ENCODE measurements around the gene GALNS.
A peak's percentile ranks its signal among the peaks of the same experiment; 100 is the strongest.

GALNS gene

DNA sequence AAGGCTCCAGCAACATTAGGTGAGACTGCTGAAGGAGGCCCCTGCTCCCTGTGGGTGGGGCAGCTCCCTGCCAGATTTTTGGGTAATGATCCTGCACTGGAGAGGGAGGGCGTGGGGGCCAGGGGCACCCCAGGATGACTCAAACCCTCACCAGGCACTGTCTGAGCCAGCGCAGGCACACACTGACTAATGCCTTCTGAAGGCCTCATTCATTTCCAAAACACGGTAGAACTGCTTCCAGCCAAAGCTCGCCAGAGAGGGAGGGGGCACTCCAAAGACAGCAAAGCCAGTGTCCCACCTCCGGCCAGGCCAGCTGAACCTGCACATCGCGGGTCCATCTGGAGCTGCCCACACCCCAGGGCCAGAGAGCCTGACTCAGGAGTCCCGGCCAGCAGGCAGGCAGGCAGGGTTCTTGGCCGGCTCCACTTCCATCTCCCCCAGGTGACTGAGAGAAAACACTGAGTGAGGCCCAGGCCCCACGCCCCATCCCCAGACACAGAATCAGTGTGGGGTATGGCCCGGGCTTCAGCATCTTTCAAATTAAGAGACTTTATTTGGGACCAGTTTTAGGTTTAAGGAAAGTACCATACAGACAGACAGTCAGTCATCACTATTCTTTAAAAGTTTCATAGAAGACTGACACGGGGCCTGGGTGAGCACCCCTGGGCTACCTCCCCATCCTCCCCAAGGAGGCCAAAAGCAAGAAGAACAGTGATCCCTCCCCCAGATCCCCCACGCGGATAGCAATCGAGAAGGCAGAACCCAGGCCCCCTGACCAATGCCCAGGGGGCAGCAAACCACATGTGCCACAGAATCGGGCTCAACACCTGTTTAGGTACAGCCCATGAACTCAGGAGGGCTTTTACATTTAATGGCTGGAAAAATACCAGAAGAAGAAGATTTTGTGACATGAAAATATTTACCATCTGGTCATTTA, 74.0 kb downstream of the GALNS start:
- peak overlapping the region; percentile 65 for H3K4me3 ChIP-seq (replicated peaks; ENCODE audit: low read depth, low read length)
- DNase-seq (ENCODE audit: low read depth), result no peak
- TF ChIP-seq, protein P1, sequence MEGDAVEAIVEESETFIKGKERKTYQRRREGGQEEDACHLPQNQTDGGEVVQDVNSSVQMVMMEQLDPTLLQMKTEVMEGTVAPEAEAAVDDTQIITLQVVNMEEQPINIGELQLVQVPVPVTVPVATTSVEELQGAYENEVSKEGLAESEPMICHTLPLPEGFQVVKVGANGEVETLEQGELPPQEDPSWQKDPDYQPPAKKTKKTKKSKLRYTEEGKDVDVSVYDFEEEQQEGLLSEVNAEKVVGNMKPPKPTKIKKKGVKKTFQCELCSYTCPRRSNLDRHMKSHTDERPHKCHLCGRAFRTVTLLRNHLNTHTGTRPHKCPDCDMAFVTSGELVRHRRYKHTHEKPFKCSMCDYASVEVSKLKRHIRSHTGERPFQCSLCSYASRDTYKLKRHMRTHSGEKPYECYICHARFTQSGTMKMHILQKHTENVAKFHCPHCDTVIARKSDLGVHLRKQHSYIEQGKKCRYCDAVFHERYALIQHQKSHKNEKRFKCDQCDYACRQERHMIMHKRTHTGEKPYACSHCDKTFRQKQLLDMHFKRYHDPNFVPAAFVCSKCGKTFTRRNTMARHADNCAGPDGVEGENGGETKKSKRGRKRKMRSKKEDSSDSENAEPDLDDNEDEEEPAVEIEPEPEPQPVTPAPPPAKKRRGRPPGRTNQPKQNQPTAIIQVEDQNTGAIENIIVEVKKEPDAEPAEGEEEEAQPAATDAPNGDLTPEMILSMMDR (IDR thresholded peaks at IDR 0.05; ENCODE audit: low read length, missing control alignments), result no peak

DNA sequence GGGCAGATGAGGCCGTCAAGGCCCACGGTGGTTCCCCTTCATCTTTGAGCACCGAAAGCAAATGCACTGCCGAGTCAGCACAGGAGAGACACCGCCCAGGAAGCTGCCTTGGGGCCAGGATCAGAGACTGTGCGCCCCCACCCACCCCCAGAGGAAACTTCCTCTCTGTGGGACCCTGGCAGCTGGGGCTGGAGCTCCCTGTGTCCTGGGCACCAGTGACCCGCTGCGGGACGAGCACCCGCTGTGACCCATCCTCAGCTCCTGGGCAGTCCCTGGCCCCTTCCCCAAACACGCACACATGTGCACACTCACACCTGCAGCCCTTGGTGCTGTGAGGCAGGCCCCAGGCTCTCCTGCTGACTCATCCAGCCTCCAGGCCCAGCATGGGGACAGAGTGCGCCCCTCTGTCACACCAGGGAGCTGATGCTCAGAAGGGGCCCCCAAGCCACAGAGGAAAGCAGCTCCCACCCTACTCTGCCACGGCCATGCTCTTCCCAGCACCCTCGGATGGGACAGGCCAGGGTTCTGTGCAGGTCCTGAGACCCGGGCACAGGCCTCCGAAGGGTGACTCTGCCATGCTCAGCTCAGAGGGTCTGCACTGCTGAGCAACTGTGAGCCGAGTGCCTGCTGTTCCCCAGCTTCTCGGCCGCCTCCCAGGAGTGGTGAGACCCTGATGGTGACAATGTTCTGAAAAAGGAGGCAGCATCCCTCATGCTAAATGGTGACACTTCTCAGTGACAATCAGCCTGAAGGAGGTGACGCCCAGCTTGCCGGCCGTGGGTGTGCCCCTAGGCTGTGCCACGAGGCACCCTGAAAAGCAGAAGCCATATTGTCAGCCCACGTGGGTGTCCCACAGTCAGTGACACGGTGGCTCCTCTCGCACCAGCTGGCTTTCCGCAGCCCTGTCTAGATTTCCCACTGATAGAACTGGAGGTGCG, 75.3 kb downstream of the GALNS start:
- H3K4me3 ChIP-seq (replicated peaks; ENCODE audit: low read depth, low read length), result no peak overlapping the region
- DNase-seq (ENCODE audit: low read depth), result no peak
- TF ChIP-seq, protein P1 (IDR thresholded peaks at IDR 0.05; ENCODE audit: low read length, missing control alignments), result no peak

DNA sequence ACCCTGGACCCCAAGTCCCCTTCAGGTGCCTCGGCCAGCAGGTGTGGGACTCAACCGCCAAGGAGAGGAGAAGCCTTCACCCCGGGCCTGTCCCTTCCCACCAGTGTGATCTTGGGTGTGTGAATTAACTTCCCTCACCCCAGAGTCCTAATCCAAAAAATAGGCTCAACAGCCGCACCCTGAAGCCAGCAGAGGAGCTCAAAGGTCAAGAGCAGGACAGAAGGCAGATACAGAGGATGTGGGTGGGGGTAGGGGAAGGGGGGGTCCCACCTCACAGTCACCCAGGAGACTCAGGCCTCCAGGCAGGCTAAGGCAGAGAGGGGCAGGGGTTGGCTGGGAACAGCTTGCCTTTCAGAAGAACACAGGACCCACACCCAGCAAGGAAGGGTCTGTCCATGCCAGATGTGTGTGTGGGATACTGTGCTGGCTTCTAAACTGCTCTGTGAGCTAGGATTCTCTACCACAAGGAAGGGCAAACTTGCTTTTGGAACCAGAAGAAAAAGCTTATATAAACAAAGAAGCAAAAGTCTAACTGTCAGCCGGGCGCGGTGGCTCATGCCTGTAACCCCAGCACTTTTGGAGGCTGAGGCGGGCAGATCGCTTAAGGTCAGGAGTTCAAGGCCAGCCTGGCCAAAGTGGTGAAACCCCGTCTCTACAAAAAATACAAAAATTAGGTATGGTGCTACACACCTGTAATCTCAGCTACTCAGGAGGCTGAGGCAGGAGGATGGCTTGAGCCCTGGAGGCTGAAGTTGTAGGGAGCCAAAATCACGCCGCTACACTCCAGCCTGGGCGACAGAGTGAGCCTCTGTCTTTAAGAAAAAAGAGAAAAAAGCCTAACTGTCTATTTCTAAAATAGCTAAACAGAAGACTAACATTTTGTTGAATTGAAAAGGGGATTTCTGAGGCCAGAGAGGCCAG, 76.3 kb downstream of the GALNS start:
- H3K4me3 ChIP-seq (replicated peaks; ENCODE audit: low read depth, low read length), result no peak overlapping the region
- no peak for DNase-seq (ENCODE audit: low read depth)

GRCh38 chr16:88779406-88780141, 77.2 kb downstream of the GALNS start:
- H3K4me3 ChIP-seq (replicated peaks; ENCODE audit: low read depth, low read length), result no peak overlapping the region
- DNase-seq (ENCODE audit: low read depth), result no peak
- TF ChIP-seq, protein P1 (IDR thresholded peaks at IDR 0.05; ENCODE audit: low read length, missing control alignments), result no peak

More for the DNA sequence above, 76.3 kb downstream of the GALNS start:
- TF ChIP-seq, protein P1 (IDR thresholded peaks at IDR 0.05; ENCODE audit: low read length, missing control alignments), result no peak

GRCh38 chr16:88778541-88779065, 78.1 kb downstream of the GALNS start:
- no peak overlapping the region for H3K4me3 ChIP-seq (replicated peaks; ENCODE audit: low read depth, low read length)
- DNase-seq (ENCODE audit: low read depth), result no peak
- TF ChIP-seq, protein P1 (IDR thresholded peaks at IDR 0.05; ENCODE audit: low read length, missing control alignments), result no peak

Measured in fibroblast of pulmonary artery (primary cell).